OCI-LY3 (cell line): ENCODE data around the gene METTL21C.

ENCODE experiments used
- CTCF ChIP-seq: fragments of 200-600, 300-600 bp; sonication (generic); IDR thresholded peaks from 2 replicates; pipeline ENCODE4 v1.5.1; 2014; ENCODE audit warnings: antibody characterized with exemption, low read length, low read depth
- EZH2phosphoT487 ChIP-seq: fragments of 200-600 bp; shearing (Covaris generic); IDR thresholded peaks from 2 replicates; pipeline ENCODE4 v1.6.1; 2018; ENCODE audit warnings: antibody characterized with exemption, mixed run types, low read depth

GRCh38 chr13:102683637-102684036 lies 11.2 kb downstream of the METTL21C start:
- TF ChIP-seq CTCF (no peak), EZH2phosphoT487 (no peak)
